ENCODE results near the gene TUBB6.
A peak's percentile ranks its signal among the peaks of the same experiment; 100 is the strongest.

DNA sequence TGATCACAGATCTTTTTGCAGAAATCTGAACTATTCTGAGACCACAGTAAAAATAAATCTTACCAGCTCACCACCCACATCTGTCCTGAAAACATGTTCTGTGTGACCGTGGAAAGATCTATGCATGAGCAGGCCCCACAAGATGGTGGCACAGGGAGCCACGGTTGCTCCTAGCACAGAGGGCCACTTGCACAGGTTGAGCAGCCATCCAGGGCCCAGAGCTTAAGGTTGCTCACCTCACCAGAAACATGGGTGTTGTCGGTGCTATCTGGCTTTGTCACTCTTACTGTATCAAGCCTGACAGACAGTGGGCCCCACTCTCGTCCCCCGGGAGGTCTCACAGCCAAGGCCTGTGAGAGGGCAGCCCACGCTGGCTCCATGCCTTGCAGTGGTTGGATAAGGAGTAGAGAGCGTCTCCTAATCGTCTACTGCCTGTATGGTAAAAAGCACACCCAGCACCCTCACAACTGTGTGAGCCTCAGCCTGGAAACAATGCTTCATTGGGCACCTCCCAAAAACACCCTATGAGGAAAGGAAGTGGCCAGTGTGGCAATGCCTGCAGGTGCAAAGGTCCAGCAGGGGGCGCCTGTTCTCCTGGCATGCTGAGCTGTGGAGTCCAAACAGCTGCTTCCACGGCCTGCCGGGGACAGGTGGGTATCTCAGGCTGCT, 19.6 kb downstream of the TUBB6 start:
- TF ChIP-seq, protein P1, sequence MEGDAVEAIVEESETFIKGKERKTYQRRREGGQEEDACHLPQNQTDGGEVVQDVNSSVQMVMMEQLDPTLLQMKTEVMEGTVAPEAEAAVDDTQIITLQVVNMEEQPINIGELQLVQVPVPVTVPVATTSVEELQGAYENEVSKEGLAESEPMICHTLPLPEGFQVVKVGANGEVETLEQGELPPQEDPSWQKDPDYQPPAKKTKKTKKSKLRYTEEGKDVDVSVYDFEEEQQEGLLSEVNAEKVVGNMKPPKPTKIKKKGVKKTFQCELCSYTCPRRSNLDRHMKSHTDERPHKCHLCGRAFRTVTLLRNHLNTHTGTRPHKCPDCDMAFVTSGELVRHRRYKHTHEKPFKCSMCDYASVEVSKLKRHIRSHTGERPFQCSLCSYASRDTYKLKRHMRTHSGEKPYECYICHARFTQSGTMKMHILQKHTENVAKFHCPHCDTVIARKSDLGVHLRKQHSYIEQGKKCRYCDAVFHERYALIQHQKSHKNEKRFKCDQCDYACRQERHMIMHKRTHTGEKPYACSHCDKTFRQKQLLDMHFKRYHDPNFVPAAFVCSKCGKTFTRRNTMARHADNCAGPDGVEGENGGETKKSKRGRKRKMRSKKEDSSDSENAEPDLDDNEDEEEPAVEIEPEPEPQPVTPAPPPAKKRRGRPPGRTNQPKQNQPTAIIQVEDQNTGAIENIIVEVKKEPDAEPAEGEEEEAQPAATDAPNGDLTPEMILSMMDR (conservative IDR thresholded peaks at IDR 0.05 in 1 of 2, IDR thresholded peaks at IDR 0.05 in 1 of 2; ENCODE audit: low read depth in 1 of 2, low read length in 2 of 2), result peak; percentile 73 to 87
- TF ChIP-seq EZH2 (IDR thresholded peaks at IDR 0.05; ENCODE audit: low read length, missing control alignments), result no peak

All from fibroblast of lung (primary cell).